Measurements from ENCODE around the gene ACTL6B. TPM values are rescaled to one million over a fixed set of nuclear protein-coding genes. Genes with fewer than 3 reads are reported as not detected.

Gene ACTL6B
- total and polyA plus RNA-seq, 2 of the 8 experiments (the other 6 are each of a cell fraction or from before 2014, with no cell fraction given), result 2.1 to 4.5 TPM

- TF ChIP-seq SIRT6 (IDR thresholded peaks at IDR 0.05; ENCODE audit: low read length) (no peak), KDM1A (IDR thresholded peaks at IDR 0.05; ENCODE audit: borderline replicate concordance, low read length) (no peak), CREB1 (IDR thresholded peaks at IDR 0.05) (peak; percentile 72), TBP (IDR thresholded peaks at IDR 0.05; ENCODE audit: low read depth, low read length) (peak; percentile 72), TAF1 (IDR thresholded peaks at IDR 0.05; ENCODE audit: low read depth, low read length) (peak; percentile 77; the same call in 1 of the 2 replicates), SP2 (IDR thresholded peaks at IDR 0.05; ENCODE audit: low read length) (peak; percentile 21; the same call in 1 of the 2 replicates), SIN3A (conservative IDR thresholded peaks at IDR 0.05 in 1 of 2, IDR thresholded peaks at IDR 0.05 in 1 of 2; ENCODE audit: low read depth in 1 of 2, low read length in 2 of 2) (peak in 1 of 2 experiments; percentile 48; a peak in 1 of 4 replicates), YY1 (IDR thresholded peaks at IDR 0.05; ENCODE audit: low read depth, low read length) (no peak), KDM4A (IDR thresholded peaks at IDR 0.05; ENCODE audit: low read depth, low read length, severe bottlenecking) (peak; percentile 52), RXRA (IDR thresholded peaks at IDR 0.05; ENCODE audit: insufficient read depth, low read depth, low read length) (no peak), POLR2A (IDR thresholded peaks at IDR 0.05; ENCODE audit: control extremely low read depth in 1 of 2, low read depth in 2 of 2, low read length in 2 of 2) (peak in 1 of 2 experiments; percentile 93; a peak in 2 of 3 replicates), RFX5 (IDR thresholded peaks at IDR 0.05; ENCODE audit: borderline replicate concordance, low read depth, low read length) (peak; percentile 19; the same call in 1 of the 2 replicates), CEBPB (IDR thresholded peaks at IDR 0.05; ENCODE audit: low read depth, low read length) (peak; percentile 57), E2F6 (IDR thresholded peaks at IDR 0.05) (no peak), TEAD4 (IDR thresholded peaks at IDR 0.05; ENCODE audit: low read depth, low read length) (no peak), PHF8 (conservative IDR thresholded peaks at IDR 0.05; ENCODE audit: low read depth, low read length) (peak; percentile 92)
Observed at GRCh38 chr7:100611983-100612729, 44.1 kb downstream of the ACTL6B start, which contains the start of gene MOSPD3 (continued).

Measured in H1 (cell line).